Duodenal mucosa (tissue), 2 donors: ENCODE results near the gene DDX21.
"Not testable (repeated sequence)": the region's sequence is repeated elsewhere in the genome, so short reads cannot be mapped to it uniquely, and the experiment has no call there.

Source experiments
- H3K27ac ChIP-seq: one replicate; pipeline ENCODE4 v1.7.0; 2013; ENCODE audit warnings: low read depth, low read length
- H3K27me3 ChIP-seq, 2 donors: one replicate each; pipeline ENCODE4 v1.7.0; 2013; ENCODE audit warnings: low read length in 2 of 2, control low read depth in 1 of 2; ENCODE audit not compliant: insufficient read depth in 2 of 2, control insufficient read depth in 1 of 2
- H3K36me3 ChIP-seq, 2 donors: one replicate each; pipeline ENCODE4 v1.7.0; 2013; ENCODE audit warnings: low read length in 2 of 2, control low read depth in 1 of 2; ENCODE audit not compliant: insufficient read depth in 2 of 2, control insufficient read depth in 1 of 2
- H3K4me1 ChIP-seq, 2 donors: one replicate each; pipeline ENCODE4 v1.7.0; 2013; ENCODE audit warnings: low read length in 2 of 2, control low read depth in 1 of 2; ENCODE audit not compliant: insufficient read depth in 2 of 2, control insufficient read depth in 1 of 2
- H3K4me3 ChIP-seq, 2 donors: one replicate each; pipeline ENCODE4 v1.7.0; 2013; ENCODE audit warnings: low read length in 2 of 2, low read depth in 1 of 2
- H3K9ac ChIP-seq, 2 donors: one replicate each; pipeline ENCODE4 v1.7.0; 2013; ENCODE audit warnings: low read length in 2 of 2, low read depth in 1 of 2
- H3K9me3 ChIP-seq, 2 donors: one replicate each; pipeline ENCODE4 v1.7.0; 2013; ENCODE audit warnings: low read length in 2 of 2, control low read depth in 1 of 2; ENCODE audit not compliant: control insufficient read depth in 1 of 2

Gene DDX21

GRCh38 chr10:69007260-69007659 is 51.3 kb downstream of the DDX21 start:
- H3K36me3 ChIP-seq = peaks cover 4 to 22% of the 10 kb centered on the region in 2 donors
- no peaks in the 10 kb centered on the region for H3K4me1 ChIP-seq

DNA sequence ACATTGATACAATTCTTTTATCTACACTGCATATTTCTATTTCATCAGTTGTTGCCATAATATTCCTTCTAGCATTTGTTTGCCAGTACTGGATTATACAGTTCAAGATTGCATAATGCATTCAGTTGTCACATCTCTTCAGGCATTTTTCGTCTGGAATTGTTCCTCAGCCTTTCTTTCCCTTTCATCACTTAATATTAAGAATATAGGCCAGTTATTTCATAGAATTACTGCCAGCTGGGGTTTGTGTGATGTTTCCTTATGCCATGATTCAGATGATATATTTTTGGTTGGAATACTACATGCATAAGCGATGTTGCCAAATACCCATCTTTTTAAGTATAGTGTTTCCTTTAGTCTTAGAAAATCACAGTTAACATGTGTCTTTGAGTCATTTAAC is 53.4 kb downstream of the DDX21 start:
- Histone ChIP-seq H3K36me3 (peaks cover 4 to 37% of the 10 kb centered on the region in 2 donors), H3K9ac (no peak overlapping the region), H3K4me1 (no peaks in the 10 kb centered on the region), H3K27me3 (no peaks in the 10 kb centered on the region), H3K4me3 (no peak overlapping the region), H3K9me3 (no peaks in the 10 kb centered on the region), H3K27ac (no peak overlapping the region)

More at GRCh38 chr10:69007260-69007659, 51.3 kb downstream of the DDX21 start:
- Histone ChIP-seq H3K9me3 (no peaks in the 10 kb centered on the region), H3K27ac (no peak overlapping the region), H3K27me3 (no peaks in the 10 kb centered on the region), H3K9ac (no peak overlapping the region), H3K4me3 (no peak overlapping the region)

DNA sequence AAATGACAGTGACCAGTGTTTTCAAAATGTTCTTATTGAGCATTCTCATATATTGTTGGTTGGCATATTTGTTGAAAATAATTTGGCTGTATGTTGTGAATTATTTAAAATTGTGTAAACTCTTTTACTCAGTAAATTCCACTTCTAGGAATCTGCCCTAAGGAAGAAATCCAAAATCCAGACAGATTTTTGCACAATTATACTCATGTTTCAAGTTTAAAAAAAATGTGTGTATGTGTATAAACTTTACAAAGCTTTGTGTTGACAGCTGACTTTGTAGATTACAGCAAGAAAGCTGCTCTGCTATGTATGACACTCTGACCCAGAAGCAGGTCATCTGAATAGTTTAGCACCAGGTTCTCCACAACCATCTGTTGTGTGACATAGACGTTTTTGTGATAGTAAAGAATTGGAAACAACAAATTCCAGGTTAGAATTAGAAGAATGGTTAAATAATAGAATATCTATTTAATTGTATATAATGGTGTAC is 54.2 kb downstream of the DDX21 start:
- no peaks in the 10 kb centered on the region for H3K27me3 ChIP-seq
- peaks cover 4 to 37% of the 10 kb centered on the region in 2 donors for H3K36me3 ChIP-seq
- H3K4me1 ChIP-seq = no peaks in the 10 kb centered on the region
- no peak overlapping the region for H3K27ac ChIP-seq
- H3K9me3 ChIP-seq = no peaks in the 10 kb centered on the region
- H3K4me3 ChIP-seq = no peak overlapping the region
- H3K9ac ChIP-seq = no peak overlapping the region

DNA sequence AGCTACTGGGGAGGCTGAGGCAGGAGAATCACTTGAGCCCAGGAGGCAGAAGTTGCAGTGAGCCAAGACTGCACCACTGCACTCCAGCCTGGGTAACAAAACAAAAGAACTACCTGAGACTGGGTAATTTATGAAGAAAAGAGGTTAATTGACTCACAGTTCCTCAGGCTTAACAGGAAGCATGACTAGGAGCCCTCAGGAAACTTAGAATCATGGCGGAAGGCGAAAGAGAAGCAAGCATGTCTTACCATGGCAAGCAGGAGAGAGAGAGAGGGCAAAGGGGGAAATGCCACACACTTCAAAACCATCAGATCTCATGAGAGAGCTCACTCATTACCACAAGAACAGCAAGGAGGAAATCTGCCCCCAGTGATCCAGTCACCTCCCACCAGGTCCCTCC is 56.8 kb downstream of the DDX21 start:
- not testable (repeated sequence) for H3K4me3 ChIP-seq, H3K9ac ChIP-seq, H3K9me3 ChIP-seq, H3K27me3 ChIP-seq, H3K4me1 ChIP-seq, H3K27ac ChIP-seq
- peaks cover 13 to 37% of the 10 kb centered on the region in 2 donors for H3K36me3 ChIP-seq

- Histone ChIP-seq H3K27ac (no peak overlapping the region), H3K4me3 (no peak overlapping the region), H3K4me1 (no peaks in the 10 kb centered on the region), H3K36me3 (peaks cover 13 to 40% of the 10 kb centered on the region in 2 donors), H3K9me3 (no peaks in the 10 kb centered on the region), H3K9ac (no peak overlapping the region), H3K27me3 (no peaks in the 10 kb centered on the region)
Observed at GRCh38 chr10:69014171-69014570, 58.2 kb downstream of the DDX21 start.

GRCh38 chr10:69018613-69019012 is 62.6 kb downstream of the DDX21 start:
- Histone ChIP-seq H3K36me3 (peaks cover 13 to 14% of the 10 kb centered on the region in 2 donors), H3K27me3 (no peaks in the 10 kb centered on the region), H3K4me3 (no peak overlapping the region), H3K9me3 (no peaks in the 10 kb centered on the region), H3K9ac (no peak overlapping the region), H3K27ac (no peak overlapping the region), H3K4me1 (no peaks in the 10 kb centered on the region)

- no peaks in the 10 kb centered on the region for H3K4me1 ChIP-seq
- no peak overlapping the region for H3K27ac ChIP-seq
- no peak overlapping the region for H3K9ac ChIP-seq
- no peaks in the 10 kb centered on the region for H3K9me3 ChIP-seq
- H3K27me3 ChIP-seq = no peaks in the 10 kb centered on the region
- no peak overlapping the region for H3K4me3 ChIP-seq
- peaks cover 0 to 3% of the 10 kb centered on the region in 2 donors for H3K36me3 ChIP-seq
Observed at GRCh38 chr10:69022611-69023010, 66.6 kb downstream of the DDX21 start.

GRCh38 chr10:69025370-69025896 is 69.5 kb downstream of the DDX21 start:
- Histone ChIP-seq H3K27ac (no peak overlapping the region), H3K4me1 (no peaks in the 10 kb centered on the region), H3K27me3 (no peaks in the 10 kb centered on the region), H3K36me3 (no peaks in the 10 kb centered on the region), H3K4me3 (no peak overlapping the region), H3K9me3 (no peaks in the 10 kb centered on the region), H3K9ac (no peak overlapping the region)

- Histone ChIP-seq H3K4me3 (no peak overlapping the region), H3K36me3 (no peaks in the 10 kb centered on the region), H3K27ac (no peak overlapping the region), H3K9me3 (no peaks in the 10 kb centered on the region), H3K27me3 (no peaks in the 10 kb centered on the region), H3K4me1 (no peaks in the 10 kb centered on the region), H3K9ac (no peak overlapping the region)
Observed at GRCh38 chr10:69033256-69033655, 77.3 kb downstream of the DDX21 start.
